Urothelium cell line (cell line): ENCODE data around the gene KCNH3.
"Not testable (repeated sequence)": the region's sequence is repeated elsewhere in the genome, so short reads cannot be mapped to it uniquely, and the experiment has no call there.

ENCODE experiments used
- DNase-seq: peaks from one replicate; pipeline ENCODE4 v3.0.0; 2011; ENCODE audit warnings: low spot score, mixed read lengths
- FAIRE-seq: peaks from 2 replicates; lab custom pipeline; 2011; peaks lifted over from hg19 to GRCh38; lab: Jason Lieb, UNC

Gene KCNH3

DNA sequence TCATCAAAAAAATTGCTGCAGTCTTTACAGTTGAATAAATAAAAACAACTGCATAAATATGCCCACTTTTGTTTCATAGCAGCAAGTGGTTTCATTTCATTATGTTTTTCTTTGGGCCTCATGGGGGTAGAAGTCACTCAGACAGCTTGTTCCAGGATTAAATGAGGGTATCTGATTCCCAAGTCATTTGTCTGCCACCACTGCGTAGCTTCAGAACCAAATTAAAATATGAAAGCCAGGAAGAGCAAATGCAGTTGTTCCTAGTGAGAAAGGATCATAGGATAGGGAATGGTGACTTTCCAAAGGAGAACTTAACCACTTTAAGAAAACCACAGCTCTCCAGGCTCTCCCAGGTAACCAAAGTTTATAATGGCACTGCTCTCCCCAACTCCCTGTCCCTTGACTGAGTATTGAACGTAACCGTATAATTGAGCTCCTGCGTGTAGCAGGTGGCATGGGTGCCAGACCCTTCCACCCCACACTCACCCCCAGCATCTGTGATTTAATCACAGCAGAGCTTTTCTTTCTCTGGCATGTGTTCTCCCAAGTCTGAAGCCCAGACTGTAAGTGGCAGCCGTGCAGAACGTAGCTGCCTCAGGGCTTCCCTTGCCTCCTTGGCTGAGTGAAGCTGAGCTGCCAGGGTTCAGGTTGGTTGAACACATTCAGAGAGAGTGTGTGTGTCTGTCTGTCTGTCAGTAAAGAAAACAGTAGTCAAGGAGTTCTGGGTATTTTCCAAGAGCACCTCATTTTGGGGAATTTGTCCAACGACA, 11.3 kb upstream of the KCNH3 start:
- FAIRE-seq (no peak), DNase-seq (no peak)

DNA sequence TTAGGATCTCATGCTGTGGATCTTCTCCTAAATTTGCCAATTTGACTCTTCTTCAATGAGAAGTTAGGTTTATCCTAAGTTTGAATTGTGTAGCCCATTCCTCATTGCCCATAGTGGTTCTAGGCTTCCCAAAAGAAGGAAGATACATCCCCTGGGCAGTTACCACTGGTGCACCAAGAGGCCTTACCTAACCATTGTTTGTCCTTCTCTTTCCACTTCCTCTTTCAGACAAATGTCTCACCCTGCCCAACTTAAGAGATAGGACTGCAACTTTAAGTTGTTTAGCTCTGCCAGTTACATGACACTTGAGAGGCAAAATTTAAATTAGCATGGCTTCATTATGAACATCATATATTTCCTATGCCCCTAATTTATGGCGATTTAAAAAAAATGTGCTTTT, 9.4 kb upstream of the KCNH3 start:
- FAIRE-seq (no peak), DNase-seq (no peak)

DNA sequence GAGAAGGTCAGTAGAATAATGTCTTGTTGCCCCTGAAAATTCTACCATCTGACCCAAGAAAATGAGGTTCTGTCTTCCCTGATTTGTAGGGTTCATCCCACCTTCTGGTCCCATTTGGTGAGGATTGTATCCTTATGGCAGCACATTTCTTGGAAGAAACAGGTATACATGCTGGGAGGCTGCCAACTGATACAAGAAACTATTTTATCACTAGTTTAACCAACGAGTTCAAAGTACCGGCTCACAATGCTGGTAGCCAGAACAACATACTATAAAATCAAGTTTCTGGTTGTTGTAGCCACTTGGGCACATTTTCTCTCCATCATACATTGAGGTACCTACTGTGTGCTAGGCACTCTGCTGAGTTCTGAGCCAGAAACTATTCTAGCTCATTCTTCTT, 7.1 kb upstream of the KCNH3 start:
- DNase-seq (no peak), FAIRE-seq (no peak)

DNA sequence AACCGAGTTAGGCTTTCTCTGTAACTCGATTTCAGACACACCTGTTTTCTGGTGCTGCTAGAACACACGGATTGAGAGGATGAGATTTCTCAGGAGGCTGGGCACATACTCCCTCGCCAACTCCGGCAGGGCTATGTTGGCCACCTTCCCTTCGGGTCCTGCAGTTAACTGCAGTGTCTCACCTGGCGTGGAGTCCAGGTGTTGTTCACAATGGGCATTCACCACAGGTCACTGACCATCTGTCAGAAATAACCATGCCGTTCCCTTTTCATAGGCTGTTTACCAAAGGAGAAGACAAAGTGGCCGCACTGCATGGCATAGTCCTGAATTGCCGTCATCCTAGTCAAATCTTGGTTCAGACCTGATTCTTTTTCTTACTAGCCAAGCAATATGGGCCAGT, 5.5 kb upstream of the KCNH3 start:
- FAIRE-seq (no peak), DNase-seq (no peak)

- not testable (repeated sequence) for DNase-seq, FAIRE-seq
Observed at GRCh38 chr12:49534122-49534521, 4.7 kb upstream of the KCNH3 start.

GRCh38 chr12:49534731-49535278, 4.0 kb upstream of the KCNH3 start:
- no peak for FAIRE-seq

GRCh38 chr12:49535921-49536525, 2.8 kb upstream of the KCNH3 start:
- no peak for FAIRE-seq

More at GRCh38 chr12:49534731-49535278, 4.0 kb upstream of the KCNH3 start:
- no peak for DNase-seq

GRCh38 chr12:49536526-49537071, 2.2 kb upstream of the KCNH3 start:
- no peak for FAIRE-seq

More at GRCh38 chr12:49535921-49536525, 2.8 kb upstream of the KCNH3 start:
- DNase-seq = no peak

GRCh38 chr12:49537231-49537751, 1.5 kb upstream of the KCNH3 start:
- FAIRE-seq (no peak), DNase-seq (no peak)

More at GRCh38 chr12:49536526-49537071, 2.2 kb upstream of the KCNH3 start:
- no peak for DNase-seq

DNA sequence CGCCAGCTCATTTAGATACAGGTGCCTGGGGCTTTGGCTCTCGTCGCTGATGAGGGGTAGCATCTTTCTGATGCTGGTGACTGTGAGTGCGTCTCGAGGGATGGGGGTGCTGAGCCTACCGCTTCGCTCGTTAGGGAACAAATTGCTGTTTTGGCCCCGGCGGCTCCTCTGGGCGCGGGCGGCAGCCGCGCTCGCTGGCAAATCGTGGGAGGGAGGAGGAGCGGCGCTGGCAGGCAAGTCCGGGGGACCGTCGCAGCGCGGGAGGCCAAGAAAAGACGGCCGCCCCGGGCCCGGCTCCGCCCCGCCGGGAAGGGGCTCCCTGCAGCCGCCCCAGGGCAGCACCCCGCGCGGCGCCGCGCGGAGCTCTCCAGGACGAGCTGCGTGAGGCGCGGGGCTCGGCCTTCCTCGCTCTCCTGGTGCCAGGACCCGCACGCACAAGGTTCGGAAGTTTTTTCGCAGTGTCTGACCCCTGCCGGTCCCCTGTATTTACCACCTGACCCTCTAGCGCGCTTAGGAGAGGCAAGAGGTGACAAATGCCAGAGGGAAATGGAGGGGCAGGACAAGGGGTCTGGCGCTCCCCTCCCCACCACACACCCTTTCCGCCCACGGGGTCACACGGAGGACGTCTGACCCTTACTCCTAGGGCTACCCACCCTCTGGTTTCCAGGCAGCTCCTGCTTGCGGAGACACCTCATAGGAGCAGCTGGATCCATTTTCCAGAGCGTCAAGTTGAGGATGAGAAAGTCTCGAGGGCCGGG, 899 bp upstream of the KCNH3 start:
- DNase-seq (no peak), FAIRE-seq (no peak)

GRCh38 chr12:49539406-49540228, 787 bp downstream of the KCNH3 start:
- DNase-seq = no peak
- no peak for FAIRE-seq

DNA sequence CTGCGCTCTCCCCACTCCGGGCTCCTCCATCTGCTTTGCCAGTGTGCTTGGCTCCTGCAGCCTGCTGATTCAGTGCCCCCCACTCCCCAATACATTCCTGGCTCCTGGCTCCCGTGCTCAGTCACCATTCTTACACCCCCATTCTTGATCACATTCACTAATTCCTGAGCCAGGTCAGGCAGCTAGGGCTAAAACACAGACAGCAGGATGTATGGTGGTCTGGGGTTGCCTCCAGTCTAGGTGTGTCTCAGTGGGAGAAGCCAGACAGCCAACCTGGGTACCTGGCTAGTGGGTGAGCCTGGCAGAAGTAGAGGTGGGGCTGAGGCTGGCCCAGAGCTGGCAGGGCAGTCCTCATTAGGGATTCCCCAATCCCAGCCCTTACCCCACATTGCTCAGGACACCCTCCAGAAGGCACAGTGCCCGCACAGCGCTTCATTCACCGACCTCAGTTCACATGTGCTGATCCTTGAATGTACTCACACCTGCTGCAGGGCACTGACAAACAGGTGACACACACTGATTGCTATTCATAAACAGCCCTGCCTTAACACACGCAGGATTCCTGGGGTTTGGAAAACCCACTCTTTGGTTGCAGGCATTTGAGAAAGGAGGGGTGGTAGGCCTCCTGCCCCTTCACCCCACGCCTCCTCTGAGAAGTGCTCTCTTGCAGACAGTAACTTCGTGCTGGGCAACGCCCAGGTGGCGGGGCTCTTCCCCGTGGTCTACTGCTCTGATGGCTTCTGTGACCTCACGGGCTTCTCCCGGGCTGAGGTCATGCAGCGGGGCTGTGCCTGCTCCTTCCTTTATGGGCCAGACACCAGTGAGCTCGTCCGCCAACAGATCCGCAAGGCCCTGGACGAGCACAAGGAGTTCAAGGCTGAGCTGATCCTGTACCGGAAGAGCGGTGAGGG, 1.7 kb downstream of the KCNH3 start:
- DNase-seq (no peak), FAIRE-seq (peak; percentile 37)

DNA sequence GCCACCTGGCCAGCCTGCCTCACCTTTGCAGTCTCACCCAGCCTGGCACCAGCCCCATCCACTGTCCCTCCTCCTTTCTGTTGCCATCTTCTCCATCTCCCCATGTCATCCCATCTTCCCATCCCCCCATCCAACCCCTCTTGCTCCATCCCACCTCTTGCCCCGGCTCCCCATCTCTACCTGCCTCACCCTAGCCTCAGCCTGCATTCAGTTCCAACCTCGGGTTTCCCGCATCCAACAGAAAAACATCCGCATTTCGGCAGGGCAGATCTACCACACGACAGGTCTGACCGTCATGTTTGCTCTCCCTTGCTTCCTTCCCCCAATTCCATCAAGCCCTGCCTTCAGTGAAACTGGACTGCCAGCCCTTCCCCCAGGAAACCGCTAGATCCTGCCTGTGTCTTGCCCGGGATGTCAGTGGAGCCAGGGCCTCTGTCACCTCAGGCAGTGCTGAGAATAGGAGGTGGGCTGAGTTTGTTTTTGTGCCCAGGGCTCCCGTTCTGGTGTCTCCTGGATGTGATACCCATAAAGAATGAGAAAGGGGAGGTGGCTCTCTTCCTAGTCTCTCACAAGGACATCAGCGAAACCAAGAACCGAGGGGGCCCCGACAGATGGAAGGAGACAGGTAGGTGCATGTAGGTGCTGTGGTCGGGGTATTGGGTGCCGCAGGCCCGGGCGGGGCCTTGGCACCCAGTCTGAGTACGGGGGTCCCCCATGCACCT, 2.5 kb downstream of the KCNH3 start:
- FAIRE-seq (no peak), DNase-seq (no peak)

DNA sequence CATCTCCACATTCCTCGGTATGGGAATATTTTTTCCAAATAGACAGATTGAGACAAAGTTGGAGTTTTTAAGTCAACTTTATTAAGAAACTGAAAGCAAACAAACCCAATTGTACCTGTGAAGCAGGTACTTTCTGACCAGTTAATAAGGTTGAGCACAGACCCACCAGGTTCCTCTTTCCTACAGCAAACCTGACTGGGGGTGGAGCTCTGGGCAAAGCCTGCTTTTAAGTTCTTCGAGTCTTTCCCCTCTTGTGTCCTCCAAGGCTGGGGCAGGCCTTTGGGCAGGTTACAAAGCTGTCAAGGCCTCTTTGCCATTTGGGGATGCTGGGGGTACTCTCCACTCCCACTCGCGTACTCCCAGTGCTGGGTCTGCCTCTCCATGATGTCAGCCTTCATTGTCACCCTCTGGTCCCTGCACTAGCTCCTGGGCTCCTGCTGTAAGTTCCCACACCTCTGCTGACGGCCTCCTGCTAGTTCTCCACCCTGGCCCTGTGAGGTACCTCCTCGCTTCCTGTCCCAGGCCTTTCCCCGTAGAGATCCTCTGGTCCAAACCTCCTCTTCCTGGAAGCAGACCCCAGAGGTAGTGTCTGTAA, 3.2 kb downstream of the KCNH3 start:
- no peak for DNase-seq

DNA sequence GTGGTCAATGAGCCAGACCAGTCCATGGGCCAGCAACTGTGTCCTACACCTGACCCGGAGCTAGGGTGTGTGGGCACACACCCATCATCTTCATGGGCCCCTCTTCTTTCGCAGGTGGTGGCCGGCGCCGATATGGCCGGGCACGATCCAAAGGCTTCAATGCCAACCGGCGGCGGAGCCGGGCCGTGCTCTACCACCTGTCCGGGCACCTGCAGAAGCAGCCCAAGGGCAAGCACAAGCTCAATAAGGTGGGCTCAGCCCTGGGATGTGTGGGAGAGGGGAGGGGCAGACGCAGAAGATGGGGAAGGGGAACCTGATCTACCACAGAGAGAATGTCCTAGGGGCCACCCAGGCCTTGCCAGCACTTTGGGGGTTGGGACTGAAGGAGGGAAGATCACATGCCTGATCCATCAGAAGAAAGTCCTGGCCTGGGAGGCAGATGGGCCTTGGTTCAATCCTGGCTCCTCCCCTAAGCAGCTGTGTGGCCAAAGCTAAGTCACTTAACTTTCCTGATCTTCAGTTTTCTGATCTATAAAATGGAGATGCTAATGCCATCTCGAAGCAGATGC, 3.8 kb downstream of the KCNH3 start:
- FAIRE-seq = no peak
- no peak for DNase-seq

More for the DNA sequence above, 3.2 kb downstream of the KCNH3 start:
- no peak for FAIRE-seq

DNA sequence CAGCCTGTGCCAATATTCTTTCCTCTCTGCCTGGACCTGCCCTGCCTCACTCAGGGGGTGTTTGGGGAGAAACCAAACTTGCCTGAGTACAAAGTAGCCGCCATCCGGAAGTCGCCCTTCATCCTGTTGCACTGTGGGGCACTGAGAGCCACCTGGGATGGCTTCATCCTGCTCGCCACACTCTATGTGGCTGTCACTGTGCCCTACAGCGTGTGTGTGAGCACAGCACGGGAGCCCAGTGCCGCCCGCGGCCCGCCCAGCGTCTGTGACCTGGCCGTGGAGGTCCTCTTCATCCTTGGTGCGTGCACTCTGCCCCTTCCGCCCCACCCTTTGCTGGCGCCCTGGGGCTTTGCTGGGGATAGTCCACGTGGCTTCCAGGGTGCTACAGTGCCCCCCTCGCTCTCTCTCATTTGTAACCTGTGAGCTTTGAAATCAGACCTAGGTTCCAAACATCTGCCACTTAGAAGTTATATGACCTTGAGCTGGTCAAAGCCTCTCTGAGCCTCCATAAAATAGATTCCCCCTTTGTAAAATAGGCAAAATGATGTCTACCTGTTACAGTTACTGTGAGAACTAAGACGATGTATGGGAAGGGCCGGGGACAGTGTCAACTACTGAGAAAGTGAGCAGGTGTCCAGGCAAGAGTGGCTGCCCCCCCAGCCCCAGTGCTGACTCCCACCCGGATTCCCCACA, 4.5 kb downstream of the KCNH3 start:
- DNase-seq = no peak
- FAIRE-seq = no peak
